Natural killer cell (primary cell): ENCODE measurements around the gene UBL5. TPM values are rescaled to one million over a fixed set of nuclear protein-coding genes. Genes with fewer than 3 reads are reported as not detected.

ENCODE experiments used
- ATAC-seq, 3 donors: fragments of 150-1000 bp in 2 of 3; fragments of 200-7000 bp in 1 of 3; cut with Tn5 transposase; 1 replicate in 1 of 3; 2 replicates in 2 of 3; pipeline ENCODE4 v1.10.0; 2021; ENCODE audit warnings: mild to moderate bottlenecking in 2 of 3, moderate library complexity in 2 of 3
- DNase-seq, 2 donors: peaks; one replicate each; pipeline versions ENCODE4 v3.0.0 to v3.0.0-alpha.2; 2013 to 2021; ENCODE audit warnings: mixed read lengths in 1 of 2
- H3K27ac ChIP-seq: one replicate; pipeline ENCODE4 v1.5.1; 2013; ENCODE audit warnings: mild to moderate bottlenecking, low read length
- H3K27me3 ChIP-seq: one replicate; pipeline ENCODE4 v1.6.1; 2013; ENCODE audit warnings: low read length; ENCODE audit not compliant: control insufficient read depth, insufficient read depth
- H3K36me3 ChIP-seq: one replicate; pipeline ENCODE4 v1.6.1; 2013; ENCODE audit warnings: low read length; ENCODE audit not compliant: control insufficient read depth, insufficient read depth
- H3K4me1 ChIP-seq: one replicate; pipeline ENCODE4 v1.6.1; 2013; ENCODE audit warnings: low read length; ENCODE audit not compliant: control insufficient read depth, insufficient read depth
- H3K4me3 ChIP-seq: one replicate; pipeline ENCODE4 v1.5.1; 2013; ENCODE audit warnings: low read length
- H3K9me3 ChIP-seq: one replicate; pipeline ENCODE4 v1.6.1; 2013; ENCODE audit warnings: low read length; ENCODE audit not compliant: control insufficient read depth, insufficient read depth
- H3K27ac Mint-ChIP-seq, 2 donors: one replicate each; pipeline ENCODE4 v1.8.0; 2022; ENCODE audit warnings: mild to moderate bottlenecking in 2 of 2, mixed read lengths in 2 of 2, moderate library complexity in 1 of 2
- H3K27me3 Mint-ChIP-seq, 2 donors: one replicate each; pipeline ENCODE4 v1.8.0; 2022; ENCODE audit warnings: low read depth in 2 of 2, mixed read lengths in 2 of 2
- H3K36me3 Mint-ChIP-seq: one replicate; pipeline ENCODE4 v1.8.0; 2022; ENCODE audit warnings: mixed read lengths
- H3K4me1 Mint-ChIP-seq, 2 donors: one replicate each; pipeline ENCODE4 v1.8.0; 2022; ENCODE audit warnings: mixed read lengths in 2 of 2
- H3K4me3 Mint-ChIP-seq: one replicate; pipeline ENCODE4 v1.8.0; 2022; ENCODE audit warnings: mild to moderate bottlenecking, moderate library complexity, mixed read lengths
- H3K9me3 Mint-ChIP-seq, 2 donors: one replicate each; pipeline ENCODE4 v1.8.0; 2022; ENCODE audit warnings: mixed read lengths in 2 of 2
- WGBS: methylation state at CpG from one replicate; pipeline ENCODE4 v1.1.7; 2013; ENCODE audit warnings: missing lambda C conversion rate; ENCODE audit not compliant: insufficient coverage; 5-methylcytosine and 5-hydroxymethylcytosine counted together
- intact Hi-C: fragments of 100-400 bp; cut with micrococcal nuclease; formaldehyde crosslinking; loops from one replicate; pipeline ENCODE4 v1.14.2; 2022
- total RNA-seq, 4 donors: library from RNA; stranded (reverse); fragments of 120-200 nt in 1 of 4; gene quantifications; one replicate each; pipeline versions ENCODE4 v1.2.3 to v1.2.4, GENCODE V29; 2013 to 2022
- TF ChIP-seq, protein P1 (sequence below): fragments of 200-600 bp; IDR thresholded peaks from one replicate; pipeline ENCODE4 v1.8.0; 2022; ENCODE audit warnings: antibody characterized with exemption

UBL5 gene
- total RNA-seq, 3 donors from 2014 or later (not counting 1 experiment from before 2014, with no cell fraction given) = 193 to 239 (median 194) TPM

DNA sequence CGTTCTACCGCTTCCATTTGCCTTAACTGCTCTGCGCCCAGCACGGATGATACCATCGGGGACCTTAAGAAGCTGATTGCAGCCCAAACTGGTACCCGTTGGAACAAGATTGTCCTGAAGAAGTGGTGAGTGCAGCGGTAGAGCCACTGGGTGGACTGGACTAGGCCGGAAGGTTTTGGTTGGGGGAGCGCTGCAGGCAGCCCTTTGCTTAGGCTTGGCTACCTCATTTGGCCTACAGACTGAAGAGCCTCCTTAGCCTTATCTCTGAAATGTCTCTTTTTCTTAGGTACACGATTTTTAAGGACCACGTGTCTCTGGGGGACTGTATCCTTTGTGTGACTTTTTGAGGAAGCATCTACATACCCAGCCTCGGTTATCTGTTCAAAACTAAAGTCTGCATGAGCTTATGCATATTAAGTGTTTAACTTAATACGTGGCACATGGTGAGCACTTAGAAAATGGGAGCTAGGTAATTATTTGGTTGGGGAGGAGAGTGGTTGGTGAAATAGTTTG is 889 bp downstream of the UBL5 start:
- peaks cover 12 to 32% of the 10 kb centered on the region in 2 donors for H3K4me1 Mint-ChIP-seq
- Histone ChIP-seq H3K9me3 (no peaks in the 10 kb centered on the region), H3K27me3 (no peaks in the 10 kb centered on the region), H3K36me3 (no peaks in the 10 kb centered on the region), H3K27ac (no peak overlapping the region), H3K4me1 (peaks cover 19% of the 10 kb centered on the region), H3K4me3 (peak overlapping the region; percentile 94)
- ATAC-seq = no peak
- TF ChIP-seq, protein P1, sequence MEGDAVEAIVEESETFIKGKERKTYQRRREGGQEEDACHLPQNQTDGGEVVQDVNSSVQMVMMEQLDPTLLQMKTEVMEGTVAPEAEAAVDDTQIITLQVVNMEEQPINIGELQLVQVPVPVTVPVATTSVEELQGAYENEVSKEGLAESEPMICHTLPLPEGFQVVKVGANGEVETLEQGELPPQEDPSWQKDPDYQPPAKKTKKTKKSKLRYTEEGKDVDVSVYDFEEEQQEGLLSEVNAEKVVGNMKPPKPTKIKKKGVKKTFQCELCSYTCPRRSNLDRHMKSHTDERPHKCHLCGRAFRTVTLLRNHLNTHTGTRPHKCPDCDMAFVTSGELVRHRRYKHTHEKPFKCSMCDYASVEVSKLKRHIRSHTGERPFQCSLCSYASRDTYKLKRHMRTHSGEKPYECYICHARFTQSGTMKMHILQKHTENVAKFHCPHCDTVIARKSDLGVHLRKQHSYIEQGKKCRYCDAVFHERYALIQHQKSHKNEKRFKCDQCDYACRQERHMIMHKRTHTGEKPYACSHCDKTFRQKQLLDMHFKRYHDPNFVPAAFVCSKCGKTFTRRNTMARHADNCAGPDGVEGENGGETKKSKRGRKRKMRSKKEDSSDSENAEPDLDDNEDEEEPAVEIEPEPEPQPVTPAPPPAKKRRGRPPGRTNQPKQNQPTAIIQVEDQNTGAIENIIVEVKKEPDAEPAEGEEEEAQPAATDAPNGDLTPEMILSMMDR = no peak
- no peaks in the 10 kb centered on the region for H3K27me3 Mint-ChIP-seq
- no peaks in the 10 kb centered on the region for H3K9me3 Mint-ChIP-seq
- peak overlapping the region; percentile 97 for H3K27ac Mint-ChIP-seq
- no peak for DNase-seq
- no peaks in the 10 kb centered on the region for H3K36me3 Mint-ChIP-seq
- 44% methylated on average over 13 of the region's 13 CpGs for WGBS
- intact Hi-C loops = no loop called here
- H3K4me3 Mint-ChIP-seq = peak overlapping the region; percentile 100

DNA sequence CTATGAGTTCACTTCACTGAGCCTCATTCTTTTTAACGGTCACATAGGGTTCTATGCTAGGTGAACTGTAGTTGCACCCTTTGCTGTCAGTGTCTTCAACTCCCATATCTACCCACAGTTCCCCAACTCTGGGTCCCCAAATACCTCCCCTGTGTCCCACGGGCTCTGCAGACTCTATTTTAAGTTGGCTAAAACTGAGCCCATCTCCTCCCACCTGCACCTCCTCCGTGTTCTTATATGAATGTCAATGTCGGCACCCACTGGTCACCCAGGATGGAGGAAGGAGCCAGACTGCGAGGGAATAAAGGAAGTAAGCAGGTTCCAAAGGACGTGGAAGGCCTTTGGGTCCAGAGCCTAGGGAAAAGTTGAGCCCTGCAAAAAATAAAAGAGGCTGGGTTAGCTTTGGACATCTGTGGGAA is 6.6 kb downstream of the UBL5 start:
- WGBS = 81% methylated on average over 6 of the region's 6 CpGs
- TF ChIP-seq, protein P1 = no peak
- no peak for ATAC-seq
- Histone ChIP-seq H3K27me3 (no peaks in the 10 kb centered on the region), H3K36me3 (peaks cover 10% of the 10 kb centered on the region), H3K27ac (peak overlapping the region; percentile 70), H3K9me3 (no peaks in the 10 kb centered on the region), H3K4me1 (peaks cover 17% of the 10 kb centered on the region), H3K4me3 (peak overlapping the region; percentile 59)
- H3K4me1 Mint-ChIP-seq = peaks cover 12 to 22% of the 10 kb centered on the region in 2 donors
- no peak for DNase-seq
- H3K36me3 Mint-ChIP-seq = no peaks in the 10 kb centered on the region
- intact Hi-C loops = no loop called here
- H3K27ac Mint-ChIP-seq = peak overlapping the region; percentile 85 to 89
- no peaks in the 10 kb centered on the region for H3K9me3 Mint-ChIP-seq
- peak overlapping the region; percentile 85 for H3K4me3 Mint-ChIP-seq
- H3K27me3 Mint-ChIP-seq = no peaks in the 10 kb centered on the region

DNA sequence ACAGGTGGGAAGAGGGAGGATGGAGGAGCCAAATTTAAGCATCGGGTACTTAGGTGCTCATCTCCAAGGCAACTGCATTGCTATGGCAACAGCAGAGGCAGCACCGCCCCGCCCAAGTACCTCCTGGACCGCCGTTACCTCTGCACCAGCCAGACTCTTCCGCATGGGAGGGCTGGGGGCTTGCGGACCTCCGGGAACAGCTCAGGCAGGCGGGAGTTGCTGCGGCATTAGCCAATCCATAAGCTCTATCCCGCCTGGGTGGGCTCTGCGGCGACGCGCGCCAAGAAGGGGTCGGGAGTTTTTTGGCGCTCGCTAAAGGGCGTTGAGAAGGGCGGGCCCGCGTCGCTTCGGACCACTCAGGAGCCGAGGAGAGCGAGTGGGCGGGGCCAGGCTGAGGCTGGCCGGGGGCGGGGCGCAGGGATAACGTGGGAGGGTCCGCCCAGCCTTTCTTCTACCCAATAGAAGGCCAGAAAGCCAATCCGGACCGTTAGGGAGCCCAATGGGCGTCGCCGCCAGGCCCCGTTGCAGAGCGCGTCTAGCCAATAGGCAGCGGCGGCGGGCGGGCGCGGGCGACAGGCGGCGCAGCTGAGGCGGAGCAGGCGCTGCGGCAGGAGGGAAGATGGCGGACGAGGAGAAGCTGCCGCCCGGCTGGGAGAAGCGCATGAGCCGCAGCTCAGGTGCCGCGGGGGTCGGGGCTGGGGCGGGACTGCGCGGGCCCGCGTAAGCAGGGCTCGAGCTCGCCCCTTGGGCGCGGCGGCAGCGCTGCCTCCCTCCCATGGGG is 7.2 kb downstream of the UBL5 start, which contains the start of gene PIN1:
PIN1 (plus strand) TSS at position 593 of the 781 bp plus-strand sequence; CDS start at position 620, 27 bp downstream.
- TF ChIP-seq, protein P1 = peak; percentile 21
- H3K4me3 Mint-ChIP-seq = peak within 1 kb of the TSS; percentile 85
- DNase-seq (peak; percentile 99), ATAC-seq (peak; percentile 95 to 99 (median 96))
- intact Hi-C loops = loop anchor here (1.0 to 5.0 kb wide), 2 partner anchors 16 to 48 kb away; partner anchors contain the start of gene FBXL12
- H3K27ac Mint-ChIP-seq = peak within 1 kb of the TSS; percentile 85 to 89
- H3K9me3 Mint-ChIP-seq = no peaks in the 10 kb centered on the region
- H3K27me3 Mint-ChIP-seq = no peaks in the 10 kb centered on the region
- no peaks in the 10 kb centered on the region for H3K36me3 Mint-ChIP-seq
- peak within 1 kb of the TSS; percentile 70 for H3K27ac ChIP-seq
- H3K4me1 ChIP-seq = peaks cover 17% of the 10 kb centered on the region
- under 1% methylated on average over 73 of the region's 73 CpGs for WGBS
- H3K36me3 ChIP-seq = peaks cover 16% of the 10 kb centered on the region
- H3K27me3 ChIP-seq = no peaks in the 10 kb centered on the region
- H3K4me3 ChIP-seq = peak within 1 kb of the TSS; percentile 59
- H3K4me1 Mint-ChIP-seq = peaks cover 12 to 22% of the 10 kb centered on the region in 2 donors
- H3K9me3 ChIP-seq = no peaks in the 10 kb centered on the region
